Fibroblast of villous mesenchyme (primary cell): ENCODE data around the gene COA8. TPM values are rescaled to one million over a fixed set of nuclear protein-coding genes. Genes with fewer than 3 reads are reported as not detected.

ENCODE experiments used
- DNase-seq: peaks from one replicate; pipeline ENCODE4 v3.0.0-alpha.2; 2010; ENCODE audit warnings: low read depth
- H3K4me3 ChIP-seq: 2 replicates; pipeline ENCODE4 v1.5.1; 2011; ENCODE audit warnings: low read depth, mild to moderate bottlenecking, low read length
- CTCF ChIP-seq: IDR thresholded peaks from 2 replicates; pipeline ENCODE4 v1.5.1; 2012; ENCODE audit warnings: low read depth, mild to moderate bottlenecking, low read length; ENCODE audit not compliant: insufficient read depth
- total RNA-seq: library from RNA; depleted of rRNA; stranded (reverse); fragments of >200 nt; gene quantifications from 2 replicates; pipeline ENCODE4 v1.2.3, GENCODE V29; 2012

The COA8 gene, protein sequence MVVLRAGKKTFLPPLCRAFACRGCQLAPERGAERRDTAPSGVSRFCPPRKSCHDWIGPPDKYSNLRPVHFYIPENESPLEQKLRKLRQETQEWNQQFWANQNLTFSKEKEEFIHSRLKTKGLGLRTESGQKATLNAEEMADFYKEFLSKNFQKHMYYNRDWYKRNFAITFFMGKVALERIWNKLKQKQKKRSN
- total RNA-seq: 22.9 and 32.0 TPM in 2 replicates

- peak within 1 kb of the TSS; percentile 93 for H3K4me3 ChIP-seq
- TF ChIP-seq CTCF: no peak
- peak; percentile 81 for DNase-seq
Observed at GRCh38 chr14:103562429-103563225, at the start of gene COA8, which contains the start of gene BAG5. TSS of gene COA8 (plus strand) at chr14:103562960. CDS start at chr14:103563002, 42 bp downstream. TSS of gene BAG5 (minus strand) at chr14:103562657. CDS start at chr14:103561164, 1,493 bp downstream.

DNA sequence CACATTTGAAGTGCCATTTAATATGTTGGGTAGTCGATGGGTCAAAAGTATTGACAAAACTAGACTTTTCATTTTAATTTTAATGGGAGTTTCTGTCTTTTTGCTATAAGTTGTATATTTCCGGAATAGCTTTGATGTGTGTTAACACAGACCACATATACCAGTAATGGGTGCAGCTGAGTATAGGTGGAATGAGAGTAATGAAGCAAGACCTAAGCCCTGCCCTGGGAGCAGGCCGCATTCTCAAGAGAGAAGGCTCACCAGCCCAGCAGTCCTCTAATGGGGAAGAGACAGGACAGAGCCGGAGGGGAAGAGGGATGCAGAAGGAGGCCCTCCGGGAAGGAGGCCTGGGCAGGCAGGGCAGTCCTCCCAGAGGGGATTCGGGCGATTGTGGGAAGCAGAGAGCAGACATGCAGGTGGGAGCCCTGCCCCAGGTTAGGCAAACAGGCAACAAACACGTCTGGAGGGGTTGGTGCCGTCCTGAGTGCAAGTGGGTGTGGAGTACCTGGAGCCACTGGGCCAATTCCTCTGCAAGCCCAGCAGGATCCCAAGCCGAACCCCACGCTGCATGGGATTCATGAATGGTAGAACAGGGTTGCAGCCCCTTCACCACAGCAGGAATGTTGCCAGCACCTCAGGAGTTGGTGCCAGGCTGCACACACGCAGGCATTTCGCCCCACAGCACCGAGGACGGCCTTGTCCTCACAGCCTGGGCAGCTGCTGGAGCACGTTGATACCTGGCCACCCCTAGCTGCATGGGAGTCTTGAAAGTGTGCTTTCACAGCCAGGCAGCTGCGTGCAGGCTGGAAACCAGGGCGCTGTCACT, 48.0 kb upstream of the COA8 start:
- H3K4me3 ChIP-seq: no peak overlapping the region
- DNase-seq: no peak
- TF ChIP-seq CTCF: no peak

GRCh38 chr14:103516426-103517173, 46.2 kb upstream of the COA8 start:
- DNase-seq: no peak
- no peak overlapping the region for H3K4me3 ChIP-seq
- no peak for TF ChIP-seq CTCF

DNA sequence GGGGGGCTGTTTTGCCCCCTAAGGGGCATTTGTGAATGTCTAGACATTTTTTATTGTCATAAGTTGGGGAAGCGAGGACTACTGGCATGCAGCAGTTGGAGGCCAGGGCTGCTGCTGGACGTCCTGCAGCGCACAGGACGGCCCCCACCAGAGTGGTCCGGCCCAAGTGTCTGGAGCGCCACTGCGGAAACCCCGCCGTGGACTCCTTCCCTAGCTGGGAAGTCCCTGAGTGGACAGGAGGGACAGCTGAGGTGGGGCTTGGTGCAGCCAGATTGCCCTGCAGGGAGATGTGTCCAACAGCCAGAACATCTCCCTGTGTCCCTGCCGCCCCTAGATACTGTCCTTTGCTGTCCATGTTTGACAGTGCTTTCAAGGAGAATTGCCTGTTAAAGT, 45.6 kb upstream of the COA8 start:
- no peak for TF ChIP-seq CTCF
- H3K4me3 ChIP-seq: no peak overlapping the region
- DNase-seq: no peak

DNA sequence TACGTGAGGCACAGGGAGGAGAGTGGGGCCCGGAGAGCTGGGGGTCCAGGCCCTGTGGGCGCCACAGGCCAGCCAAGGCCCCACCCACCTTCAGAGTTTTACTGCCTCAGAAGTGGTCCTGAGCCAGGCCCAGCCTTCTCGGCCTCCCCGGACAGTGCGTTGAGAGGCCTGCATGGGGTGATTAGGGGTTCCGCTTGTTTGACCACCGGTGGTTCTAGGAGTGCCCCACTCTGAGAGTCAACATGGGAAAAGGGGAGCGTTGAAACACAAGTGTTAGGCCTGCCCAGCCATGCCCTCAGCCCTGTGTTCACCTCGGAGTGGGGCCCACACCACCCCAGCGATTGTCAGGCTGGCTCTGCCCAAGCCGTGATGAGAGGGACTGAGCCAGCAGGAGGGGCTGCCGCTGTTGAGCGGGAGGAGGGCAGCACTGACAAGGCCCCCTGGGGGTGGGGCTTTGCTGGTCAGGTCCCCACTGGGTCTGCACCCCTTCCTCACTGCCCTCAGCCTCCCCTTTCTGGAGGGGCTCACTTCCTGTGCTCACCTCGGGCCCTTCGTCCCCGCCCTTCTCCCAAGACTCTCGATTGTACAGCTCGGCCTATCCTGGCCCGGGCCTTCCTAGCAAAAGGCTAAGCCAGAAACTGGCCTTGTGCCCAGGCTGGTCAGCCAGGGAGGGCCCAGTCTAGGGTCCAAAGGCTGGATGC, 44.9 kb upstream of the COA8 start:
- no peak for TF ChIP-seq CTCF
- DNase-seq: no peak
- H3K4me3 ChIP-seq: no peak overlapping the region
